ENCODE results near the gene GDE1.

The GDE1 gene

GRCh38 chr16:19486051-19486450, 35.8 kb downstream of the GDE1 start:
- DNase-seq (ENCODE audit: low read depth) = no peak

GRCh38 chr16:19485611-19486010, 36.3 kb downstream of the GDE1 start:
- no peak for DNase-seq (ENCODE audit: low read depth)

- DNase-seq (ENCODE audit: low read depth) = no peak
Measured at GRCh38 chr16:19484096-19484495, 37.8 kb downstream of the GDE1 start.

- no peak for DNase-seq (ENCODE audit: low read depth)
Measured at GRCh38 chr16:19482291-19482690, 39.6 kb downstream of the GDE1 start.

- no peak for DNase-seq (ENCODE audit: low read depth)
Measured at GRCh38 chr16:19481769-19482168, 40.1 kb downstream of the GDE1 start.

GRCh38 chr16:19481296-19481695, 40.6 kb downstream of the GDE1 start:
- no peak for DNase-seq (ENCODE audit: low read depth)

GRCh38 chr16:19479302-19479721, 42.6 kb downstream of the GDE1 start:
- DNase-seq (ENCODE audit: low read depth) = no peak

GRCh38 chr16:19478505-19478904, 43.4 kb downstream of the GDE1 start:
- no peak for DNase-seq (ENCODE audit: low read depth)

- no peak for DNase-seq (ENCODE audit: low read depth)
Measured at GRCh38 chr16:19474617-19475016, 47.3 kb downstream of the GDE1 start.

- DNase-seq (ENCODE audit: low read depth) = no peak
Measured at GRCh38 chr16:19472482-19472881, 49.4 kb downstream of the GDE1 start.

- DNase-seq (ENCODE audit: low read depth) = no peak
Measured at GRCh38 chr16:19468300-19468699, 53.6 kb downstream of the GDE1 start.

GRCh38 chr16:19463468-19464315, 58.2 kb downstream of the GDE1 start:
- DNase-seq (ENCODE audit: low read depth) = no peak

GRCh38 chr16:19460397-19460796, 61.5 kb downstream of the GDE1 start:
- DNase-seq (ENCODE audit: low read depth) = no peak

- no peak for DNase-seq (ENCODE audit: low read depth)
Measured at GRCh38 chr16:19458722-19459379, 63.0 kb downstream of the GDE1 start.

Measured in non-pigmented ciliary epithelial cell (primary cell).